GM23338 (cell line): ENCODE data around the gene PGLYRP1. TPM values are rescaled to one million over a fixed set of nuclear protein-coding genes. Genes with fewer than 3 reads are reported as not detected.

Experiments used
- ATAC-seq: fragments of 200-7000 bp; cut with Tn5 transposase; 3 replicates; pipeline ENCODE4 v1.9.1; 2020
- DNase-seq: peaks from one replicate; pipeline ENCODE4 v3.0.0-alpha.2; 2015; ENCODE audit warnings: low spot score
- H2AFZ ChIP-seq: fragments of 200-600 bp; sonication (generic); 2 replicates; pipeline ENCODE4 v1.8.0; 2016; ENCODE audit warnings: antibody characterized with exemption, mild to moderate bottlenecking, moderate library complexity
- H3F3A ChIP-seq: fragments of 200-600 bp; sonication (generic); replicated peaks from 2 replicates; pipeline ENCODE4 v1.8.0; 2017; ENCODE audit warnings: antibody characterized with exemption, mixed run types, low read depth
- H3K27ac ChIP-seq: fragments of 200-600 bp; sonication (generic); 2 replicates; pipeline ENCODE4 v1.6.1; 2016; ENCODE audit warnings: low read depth
- H3K27me3 ChIP-seq: fragments of 200-600 bp; sonication (generic); 2 replicates; pipeline ENCODE4 v1.8.0; 2016; ENCODE audit warnings: mild to moderate bottlenecking, mixed run types, moderate library complexity; ENCODE audit not compliant: insufficient read depth
- H3K36me3 ChIP-seq: fragments of 200-600 bp; sonication (generic); 2 replicates; pipeline ENCODE4 v1.8.0; 2016; ENCODE audit warnings: mild to moderate bottlenecking; ENCODE audit not compliant: insufficient read depth
- H3K4me1 ChIP-seq: fragments of 200-600 bp; sonication (generic); 2 replicates; pipeline ENCODE4 v1.8.0; 2016; ENCODE audit warnings: mild to moderate bottlenecking, moderate library complexity; ENCODE audit not compliant: insufficient read depth
- H3K4me2 ChIP-seq: fragments of 200-600 bp; sonication (generic); 2 replicates; pipeline ENCODE4 v1.7.1; 2017; ENCODE audit warnings: mixed run types
- H3K4me3 ChIP-seq: fragments of 200-600 bp; sonication (generic); 2 replicates; pipeline ENCODE4 v1.6.1; 2016; ENCODE audit warnings: mixed run types
- H3K79me2 ChIP-seq: fragments of 200-600 bp; sonication (generic); replicated peaks from 2 replicates; pipeline ENCODE4 v1.8.0; 2017; ENCODE audit warnings: mild to moderate bottlenecking; ENCODE audit not compliant: insufficient read depth
- H3K9me2 ChIP-seq: fragments of 200-600 bp; sonication (generic); 2 replicates; pipeline ENCODE4 v1.8.0; 2017; ENCODE audit not compliant: insufficient read depth
- H4K20me1 ChIP-seq: fragments of 200-600 bp; sonication (generic); replicated peaks from 2 replicates; pipeline ENCODE4 v1.8.0; 2017; ENCODE audit warnings: mild to moderate bottlenecking; ENCODE audit not compliant: insufficient read depth
- H3K27ac Mint-ChIP-seq: 2 replicates; pipeline ENCODE4 v1.8.0; 2020; ENCODE audit warnings: inconsistent platforms, mild to moderate bottlenecking, moderate library complexity, mixed read lengths
- H3K27me3 Mint-ChIP-seq: 3 replicates; pipeline ENCODE4 v1.8.0; 2022; ENCODE audit warnings: low read depth, mild to moderate bottlenecking, moderate library complexity, mixed read lengths, inconsistent platforms; ENCODE audit not compliant: insufficient read depth, poor library complexity
- H3K36me3 Mint-ChIP-seq: 3 replicates; pipeline ENCODE4 v1.8.0; 2021; ENCODE audit warnings: low read depth, mild to moderate bottlenecking, inconsistent platforms, moderate library complexity, mixed read lengths
- H3K4me1 Mint-ChIP-seq: 3 replicates; pipeline ENCODE4 v1.8.0; 2020; ENCODE audit warnings: mild to moderate bottlenecking, inconsistent platforms, mixed read lengths
- H3K4me3 Mint-ChIP-seq: 3 replicates; pipeline ENCODE4 v1.8.0; 2021; ENCODE audit warnings: moderate library complexity, mild to moderate bottlenecking, inconsistent platforms, mixed read lengths
- H3K9me3 Mint-ChIP-seq: 3 replicates; pipeline ENCODE4 v1.8.0; 2020; ENCODE audit warnings: moderate library complexity, mild to moderate bottlenecking, inconsistent platforms, mixed read lengths
- CREB1 ChIP-seq: fragments of 250-450 bp; sonication (Bioruptor Pico); IDR thresholded peaks from 2 replicates; pipeline ENCODE4 v1.5.0; 2020; ENCODE audit warnings: low read depth, mild to moderate bottlenecking, moderate library complexity
- CTCF ChIP-seq, 2 experiments: fragments of 200-600 bp in 1 of 2; sonication (generic) in 1 of 2; conservative IDR thresholded peaks; 2 replicates each; pipeline versions ENCODE4 v1.5.1 to v1.6.1; 2016 to 2017; ENCODE audit warnings: antibody characterized with exemption in 2 of 2, low read depth in 2 of 2, mild to moderate bottlenecking in 2 of 2, moderate library complexity in 1 of 2
- ETS1 ChIP-seq: IDR thresholded peaks from 2 replicates; pipeline ENCODE4 v1.6.1; 2016; ENCODE audit warnings: antibody characterized with exemption
- EZH2 ChIP-seq: fragments of 200-600 bp; sonication (generic); IDR thresholded peaks from one replicate; pipeline ENCODE4 v1.8.0; 2017; ENCODE audit warnings: antibody characterized with exemption, mild to moderate bottlenecking, low read depth; ENCODE audit not compliant: unreplicated experiment
- EZH2phosphoT487 ChIP-seq: fragments of 200-600 bp; sonication (generic); IDR thresholded peaks from one replicate; pipeline ENCODE4 v1.8.1; 2018; ENCODE audit warnings: antibody characterized with exemption; ENCODE audit not compliant: unreplicated experiment
- JUNB ChIP-seq: IDR thresholded peaks from one replicate; pipeline ENCODE4 v1.6.1; 2016; ENCODE audit warnings: antibody characterized with exemption; ENCODE audit not compliant: unreplicated experiment
- NANOG ChIP-seq: IDR thresholded peaks from 2 replicates; pipeline ENCODE4 v1.6.1; 2016; ENCODE audit warnings: antibody characterized with exemption, borderline replicate concordance
- POLR2AphosphoS5 ChIP-seq: IDR thresholded peaks from 2 replicates; pipeline ENCODE4 v1.6.1; 2016; ENCODE audit warnings: antibody characterized with exemption, low read depth
- REST ChIP-seq: IDR thresholded peaks from one replicate; pipeline ENCODE4 v1.6.1; 2018; ENCODE audit warnings: antibody characterized with exemption; ENCODE audit not compliant: unreplicated experiment
- STAT1 ChIP-seq: IDR thresholded peaks from one replicate; pipeline ENCODE4 v1.6.1; 2016; ENCODE audit warnings: antibody characterized with exemption; ENCODE audit not compliant: unreplicated experiment
- ZNF114 ChIP-seq: fragments of 250-450 bp; sonication (Bioruptor Pico); IDR thresholded peaks from 2 replicates; pipeline ENCODE4 v1.5.0; 2020; ENCODE audit warnings: mild to moderate bottlenecking, moderate library complexity
- ZNF331 ChIP-seq: fragments of 250-450 bp; sonication (Bioruptor Pico); IDR thresholded peaks from 2 replicates; pipeline ENCODE4 v1.5.0; 2020; ENCODE audit warnings: low read depth, mild to moderate bottlenecking, moderate library complexity
- ZNF462 ChIP-seq: fragments of 250-450 bp; sonication (Bioruptor Pico); IDR thresholded peaks from 2 replicates; pipeline ENCODE4 v1.5.0; 2020; ENCODE audit warnings: mild to moderate bottlenecking, moderate library complexity
- polyA plus RNA-seq: library from polyadenylated mRNA; unstranded; fragments of >200 nt; fragmentation: Nextera tagmentation; extraction: Ambion mirVana; gene quantifications from 2 replicates; pipeline ENCODE4 v1.2.1, GENCODE V29; 2016
- total RNA-seq: library from RNA; depleted of rRNA; stranded (reverse); fragments of >200 nt; shearing (Covaris generic); gene quantifications from 2 replicates; pipeline ENCODE4 v1.2.3, GENCODE V29; 2014

The PGLYRP1 gene
- total and polyA plus RNA-seq, 2 experiments from 2014 or later = not detected

- H3K4me3 ChIP-seq = no peak overlapping the region
- no peaks in the 10 kb centered on the region for H3F3A ChIP-seq
- Mint-ChIP-seq H3K4me3 (no peak overlapping the region), H3K27me3 (peaks cover 9% of the 10 kb centered on the region), H3K9me3 (peaks cover 13% of the 10 kb centered on the region), H3K4me1 (no peaks in the 10 kb centered on the region), H3K36me3 (peaks cover 7% of the 10 kb centered on the region; the same call in 1 of the 3 replicates), H3K27ac (no peak overlapping the region)
- DNase-seq = no peak
- H3K9me2 ChIP-seq = no peaks in the 10 kb centered on the region
- H4K20me1 ChIP-seq = no peaks in the 10 kb centered on the region; the same call in 1 of the 2 replicates
- no peak overlapping the region for H2AFZ ChIP-seq
- H3K4me2 ChIP-seq = no peak overlapping the region
- TF ChIP-seq REST = no peak
- TF ChIP-seq ETS1 = no peak
- no peak for TF ChIP-seq JUNB
- no peak for TF ChIP-seq CREB1 (CRISPR knock-in tag)
- TF ChIP-seq STAT1 = no peak
- TF ChIP-seq POLR2AphosphoS5 = no peak
- no peak for TF ChIP-seq NANOG
- TF ChIP-seq ZNF114 = no peak
- TF ChIP-seq EZH2phosphoT487 = no peak
- TF ChIP-seq ZNF462 = no peak
- no peak for TF ChIP-seq EZH2
- TF ChIP-seq ZNF331 (CRISPR knock-in tag) = no peak
- no peak for TF ChIP-seq CTCF (conservative IDR thresholded peaks at IDR 0.05; ENCODE audit: low read depth in 2 of 2)
- no peak overlapping the region for H3K27ac ChIP-seq
- H3K27me3 ChIP-seq = no peaks in the 10 kb centered on the region
- H3K79me2 ChIP-seq = no peaks in the 10 kb centered on the region
- ATAC-seq = no peak
- no peaks in the 10 kb centered on the region for H3K4me1 ChIP-seq
- H3K36me3 ChIP-seq = no peaks in the 10 kb centered on the region
Observed at GRCh38 chr19:46033401-46033800, 10.5 kb upstream of the PGLYRP1 start.
